ENCODE measurements around the gene MORN5. TPM values are rescaled to one million over a fixed set of nuclear protein-coding genes. Genes with fewer than 3 reads are reported as not detected.

The MORN5 gene
- total and polyA plus RNA-seq, 9 of the 15 experiments (the other 6 are each of a cell fraction or from before 2014, with no cell fraction given): not detected

DNA sequence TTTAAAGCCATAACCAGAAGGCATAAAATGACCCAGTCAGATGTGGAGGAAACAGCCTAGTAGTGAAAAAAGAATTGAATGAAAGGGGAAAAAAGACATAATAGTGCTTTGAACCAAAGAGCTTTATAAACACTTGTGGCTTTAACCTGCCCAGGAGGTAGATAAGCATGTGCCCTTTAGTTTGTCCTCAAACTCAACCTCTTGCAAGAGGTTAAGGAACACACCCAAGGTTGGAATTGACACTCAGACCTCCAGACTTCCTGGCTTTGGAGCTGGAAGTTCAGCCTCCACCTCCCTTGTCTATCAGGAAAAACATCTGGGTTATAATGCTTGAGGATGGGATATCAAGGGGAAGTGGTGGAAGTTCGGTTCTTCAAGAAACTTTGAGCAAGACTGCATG, 16.4 kb upstream of the MORN5 start:
- in situ Hi-C loops (cut with MboI): no loop called here
- ChIA-PET CTCF (ENCODE audit: low intra/inter-chr PET ratio) (no interaction called here), POLR2A (no interaction called here)
- intact Hi-C loops (cut with micrococcal nuclease): no loop called here
- Histone ChIP-seq H3K9me1 (ENCODE audit: control insufficient read depth, insufficient read depth, low read length) (no peaks in the 10 kb centered on the region), H3K9ac (ENCODE audit: insufficient read depth in 1 of 2, low read depth in 2 of 2, low read length in 2 of 2) (no peak overlapping the region), H2AFZ (ENCODE audit: low read depth, low read length) (no peak overlapping the region), H3K4me1 (replicated peaks in 1 of 2; ENCODE audit: control insufficient read depth in 2 of 2, insufficient read depth in 2 of 2, low read length in 2 of 2) (peaks cover 0 to 3% of the 10 kb centered on the region in 2 experiments; a peak in 2 of 5 replicates), H3K27me3 (ENCODE audit: control insufficient read depth in 2 of 2, insufficient read depth in 2 of 2, low read length in 2 of 2) (no peaks in the 10 kb centered on the region; a peak in 1 of 5 replicates), H3K27ac (ENCODE audit: extremely low read depth, low read depth, low read length) (no peak overlapping the region), H4K20me1 (replicated peaks; ENCODE audit: control insufficient read depth, insufficient read depth, low read length) (peaks cover 14% of the 10 kb centered on the region), H3K9me3 (replicated peaks; ENCODE audit: control insufficient read depth, insufficient read depth, low read depth, low read length) (no peaks in the 10 kb centered on the region), H3K36me3 (ENCODE audit: control insufficient read depth, insufficient read depth, low read length) (peaks cover 65% of the 10 kb centered on the region), H3K4me2 (ENCODE audit: insufficient read depth, low read length) (no peak overlapping the region), H3K4me3 (no peak overlapping the region), H3K79me2 (ENCODE audit: control insufficient read depth, insufficient read depth, low read length) (no peaks in the 10 kb centered on the region)
- FAIRE-seq: no peak
- no TSS peak for BruUV-seq (replicated peaks)
- DNase-seq (ENCODE audit: extremely low read depth in 1 of 4, low spot score in 3 of 4): no peak
- TF ChIP-seq, protein P1, sequence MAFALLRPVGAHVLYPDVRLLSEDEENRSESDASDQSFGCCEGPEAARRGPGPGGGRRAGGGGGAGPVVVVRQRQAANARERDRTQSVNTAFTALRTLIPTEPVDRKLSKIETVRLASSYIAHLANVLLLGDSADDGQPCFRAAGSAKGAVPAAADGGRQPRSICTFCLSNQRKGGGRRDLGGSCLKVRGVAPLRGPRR (CRISPR knock-in tag; IDR thresholded peaks at IDR 0.05): no peak
- TF ChIP-seq TSC22D4 (tag; IDR thresholded peaks at IDR 0.05) (no peak), ELF2 (CRISPR knock-in tag; IDR thresholded peaks at IDR 0.05) (no peak), ZNF507 (tag; conservative IDR thresholded peaks at IDR 0.05) (no peak), ARNT (IDR thresholded peaks at IDR 0.05) (no peak), ZNF561 (CRISPR knock-in tag; conservative IDR thresholded peaks at IDR 0.05) (no peak)
- TF ChIP-seq, protein P2, sequence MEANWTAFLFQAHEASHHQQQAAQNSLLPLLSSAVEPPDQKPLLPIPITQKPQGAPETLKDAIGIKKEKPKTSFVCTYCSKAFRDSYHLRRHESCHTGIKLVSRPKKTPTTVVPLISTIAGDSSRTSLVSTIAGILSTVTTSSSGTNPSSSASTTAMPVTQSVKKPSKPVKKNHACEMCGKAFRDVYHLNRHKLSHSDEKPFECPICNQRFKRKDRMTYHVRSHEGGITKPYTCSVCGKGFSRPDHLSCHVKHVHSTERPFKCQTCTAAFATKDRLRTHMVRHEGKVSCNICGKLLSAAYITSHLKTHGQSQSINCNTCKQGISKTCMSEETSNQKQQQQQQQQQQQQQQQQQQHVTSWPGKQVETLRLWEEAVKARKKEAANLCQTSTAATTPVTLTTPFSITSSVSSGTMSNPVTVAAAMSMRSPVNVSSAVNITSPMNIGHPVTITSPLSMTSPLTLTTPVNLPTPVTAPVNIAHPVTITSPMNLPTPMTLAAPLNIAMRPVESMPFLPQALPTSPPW (CRISPR knock-in tag; IDR thresholded peaks at IDR 0.05): no peak
- TF ChIP-seq, protein P3, sequence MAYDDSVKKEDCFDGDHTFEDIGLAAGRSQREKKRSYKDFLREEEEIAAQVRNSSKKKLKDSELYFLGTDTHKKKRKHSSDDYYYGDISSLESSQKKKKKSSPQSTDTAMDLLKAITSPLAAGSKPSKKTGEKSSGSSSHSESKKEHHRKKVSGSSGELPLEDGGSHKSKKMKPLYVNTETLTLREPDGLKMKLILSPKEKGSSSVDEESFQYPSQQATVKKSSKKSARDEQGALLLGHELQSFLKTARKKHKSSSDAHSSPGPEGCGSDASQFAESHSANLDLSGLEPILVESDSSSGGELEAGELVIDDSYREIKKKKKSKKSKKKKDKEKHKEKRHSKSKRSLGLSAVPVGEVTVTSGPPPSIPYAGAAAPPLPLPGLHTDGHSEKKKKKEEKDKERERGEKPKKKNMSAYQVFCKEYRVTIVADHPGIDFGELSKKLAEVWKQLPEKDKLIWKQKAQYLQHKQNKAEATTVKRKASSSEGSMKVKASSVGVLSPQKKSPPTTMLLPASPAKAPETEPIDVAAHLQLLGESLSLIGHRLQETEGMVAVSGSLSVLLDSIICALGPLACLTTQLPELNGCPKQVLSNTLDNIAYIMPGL (CRISPR knock-in tag; IDR thresholded peaks at IDR 0.05): no peak
- TF ChIP-seq, protein P4, sequence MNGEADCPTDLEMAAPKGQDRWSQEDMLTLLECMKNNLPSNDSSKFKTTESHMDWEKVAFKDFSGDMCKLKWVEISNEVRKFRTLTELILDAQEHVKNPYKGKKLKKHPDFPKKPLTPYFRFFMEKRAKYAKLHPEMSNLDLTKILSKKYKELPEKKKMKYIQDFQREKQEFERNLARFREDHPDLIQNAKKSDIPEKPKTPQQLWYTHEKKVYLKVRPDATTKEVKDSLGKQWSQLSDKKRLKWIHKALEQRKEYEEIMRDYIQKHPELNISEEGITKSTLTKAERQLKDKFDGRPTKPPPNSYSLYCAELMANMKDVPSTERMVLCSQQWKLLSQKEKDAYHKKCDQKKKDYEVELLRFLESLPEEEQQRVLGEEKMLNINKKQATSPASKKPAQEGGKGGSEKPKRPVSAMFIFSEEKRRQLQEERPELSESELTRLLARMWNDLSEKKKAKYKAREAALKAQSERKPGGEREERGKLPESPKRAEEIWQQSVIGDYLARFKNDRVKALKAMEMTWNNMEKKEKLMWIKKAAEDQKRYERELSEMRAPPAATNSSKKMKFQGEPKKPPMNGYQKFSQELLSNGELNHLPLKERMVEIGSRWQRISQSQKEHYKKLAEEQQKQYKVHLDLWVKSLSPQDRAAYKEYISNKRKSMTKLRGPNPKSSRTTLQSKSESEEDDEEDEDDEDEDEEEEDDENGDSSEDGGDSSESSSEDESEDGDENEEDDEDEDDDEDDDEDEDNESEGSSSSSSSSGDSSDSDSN (IDR thresholded peaks at IDR 0.05; ENCODE audit: borderline replicate concordance in 1 of 2, low read depth in 2 of 2, low read length in 2 of 2): no peak
- no peak for ATAC-seq
- WGBS (ENCODE audit: insufficient coverage, low coverage, missing lambda C conversion rate): 50% methylated on average over 1 of the region's 1 CpG

Measured in K562 (cell line).